HepG2 (cell line): ENCODE results near the gene WDR5B. TPM values are rescaled to one million over a fixed set of nuclear protein-coding genes. Genes with fewer than 3 reads are reported as not detected.

Experiments used
- ATAC-seq: fragments of 200-7000 bp; cut with Tn5 transposase; 3 replicates; pipeline ENCODE4 v1.9.1; 2020; ENCODE audit warnings: mild to moderate bottlenecking, moderate library complexity
- BruUV-seq: library from RNA; stranded (reverse); fragments of 400-500 nt; replicated peaks from 2 replicates; lab custom pipeline; 2021; lab: Mats Ljungman, UMichigan
- CTCF ChIA-PET: fragments of 300-600 bp; formaldehyde crosslinking; extraction: SDS; loops from one replicate; lab custom pipeline; 2021; ENCODE audit warnings: low total read pairs, inconsistent platforms, low intra/inter-chr PET ratio; lab: Yijun Ruan, JAX
- POLR2A ChIA-PET: fragments of 350-600 bp; sonication (Branson Sonifier 250); formaldehyde crosslinking; loops from one replicate; lab custom pipeline; 2020; ENCODE audit warnings: antibody characterized with exemption, inconsistent platforms; lab: Yijun Ruan, JAX
- DNase-seq: peaks from one replicate; pipeline ENCODE4 v3.0.0-alpha.2; 2015; ENCODE audit warnings: low spot score
- FAIRE-seq: peaks from 3 replicates; lab custom pipeline; 2011; peaks lifted over from hg19 to GRCh38; lab: Jason Lieb, UNC
- H2AFZ ChIP-seq: one replicate; pipeline ENCODE4 v1.6.1; 2011; ENCODE audit warnings: low read length, inconsistent platforms
- H3K27ac ChIP-seq: fragments of 300-600 bp; 3 replicates; pipeline ENCODE4 v1.8.0; 2011; ENCODE audit warnings: mixed run types, mild to moderate bottlenecking, mixed read lengths, low read length, inconsistent platforms; ENCODE audit not compliant: insufficient read depth; ENCODE audit errors: extremely low read length
- H3K27me3 ChIP-seq, 2 experiments: fragments of 200-600 bp in 1 of 2; 2 replicates in 1 of 2; 3 replicates in 1 of 2; pipeline versions ENCODE4 v1.6.0 to v1.8.0; 2011; ENCODE audit warnings: low read length in 2 of 2, mild to moderate bottlenecking in 2 of 2, moderate library complexity in 2 of 2, inconsistent platforms in 1 of 2; ENCODE audit not compliant: insufficient read depth in 2 of 2, control insufficient read depth in 1 of 2
- H3K36me3 ChIP-seq, 2 experiments: fragments of 200-600 bp in 1 of 2; replicated peaks in 1 of 2; 2 replicates in 1 of 2; 3 replicates in 1 of 2; pipeline versions ENCODE4 v1.5.1 to v1.8.0; 2011; ENCODE audit warnings: low read length in 2 of 2, inconsistent platforms in 1 of 2; ENCODE audit not compliant: insufficient read depth in 2 of 2, control insufficient read depth in 1 of 2
- H3K4me1 ChIP-seq: 2 replicates; pipeline ENCODE4 v1.5.1; 2012; ENCODE audit warnings: low read length, inconsistent platforms; ENCODE audit not compliant: insufficient read depth
- H3K4me2 ChIP-seq: 2 replicates; pipeline ENCODE4 v1.6.0; 2011; ENCODE audit warnings: low read depth, low read length, inconsistent platforms
- H3K4me3 ChIP-seq, 3 experiments: fragments of 200-600 bp in 1 of 3; sonication (generic), shearing (Covaris generic) in 1 of 3; replicated peaks in 1 of 3; 2 replicates each; pipeline ENCODE4 v1.5.1; 2011 to 2016; ENCODE audit warnings: low read length in 3 of 3, inconsistent platforms in 2 of 3, low read depth in 2 of 3, mild to moderate bottlenecking in 2 of 3, control low read depth in 1 of 3, mixed read lengths in 1 of 3; ENCODE audit not compliant: insufficient read depth in 1 of 3
- H3K79me2 ChIP-seq: one replicate; pipeline ENCODE4 v1.6.1; 2011; ENCODE audit warnings: low read length, inconsistent platforms; ENCODE audit not compliant: insufficient read depth
- H3K9ac ChIP-seq: 2 replicates; pipeline ENCODE4 v1.6.0; 2011; ENCODE audit warnings: mild to moderate bottlenecking, low read depth, low read length, inconsistent platforms; ENCODE audit not compliant: insufficient read depth
- H3K9me3 ChIP-seq: 2 replicates; pipeline ENCODE4 v1.5.1; 2012; ENCODE audit warnings: mild to moderate bottlenecking, low read length
- H4K20me1 ChIP-seq: 2 replicates; pipeline ENCODE4 v1.6.0; 2011; ENCODE audit warnings: inconsistent platforms, mild to moderate bottlenecking, low read length, moderate library complexity; ENCODE audit not compliant: insufficient read depth
- ARID3A ChIP-seq: IDR thresholded peaks from 2 replicates; pipeline ENCODE4 v1.6.1; 2012; ENCODE audit warnings: low read depth, low read length, improper control_type of control experiment
- BRD4 ChIP-seq: sonication (generic); formaldehyde crosslinking; IDR thresholded peaks from 2 replicates; pipeline ENCODE4 v1.4.0; 2020; ENCODE audit warnings: missing genetic modification reagents
- CSRNP1 ChIP-seq: sonication (generic); formaldehyde crosslinking; IDR thresholded peaks from 2 replicates; pipeline ENCODE4 v1.8.1; 2023; ENCODE audit warnings: mild to moderate bottlenecking, missing genetic modification reagents
- ERF ChIP-seq: IDR thresholded peaks from 2 replicates; pipeline ENCODE4 v1.6.1; 2018; ENCODE audit warnings: missing biosample characterization, missing genetic modification reagents
- IRF1 ChIP-seq: sonication (generic); formaldehyde crosslinking; IDR thresholded peaks from 2 replicates; pipeline ENCODE4 v1.4.0; 2020; ENCODE audit warnings: low read depth, mild to moderate bottlenecking, missing genetic modification reagents
- KLF11 ChIP-seq: IDR thresholded peaks from 2 replicates; pipeline ENCODE4 v1.6.1; 2016; ENCODE audit warnings: missing compliant biosample characterization
- NFIB ChIP-seq: sonication (generic); formaldehyde crosslinking; IDR thresholded peaks from 2 replicates; pipeline ENCODE4 v1.9.0; 2021; ENCODE audit warnings: missing genetic modification reagents, mild to moderate bottlenecking, borderline replicate concordance
- NR3C1 ChIP-seq: sonication (generic); formaldehyde crosslinking; IDR thresholded peaks from 2 replicates; pipeline ENCODE4 v1.4.0; 2020; ENCODE audit warnings: missing genetic modification reagents
- ZBTB39 ChIP-seq: sonication (generic); formaldehyde crosslinking; IDR thresholded peaks from 2 replicates; pipeline ENCODE4 v1.5.0; 2020; ENCODE audit warnings: missing genetic modification reagents
- ZKSCAN1 ChIP-seq: fragments of 150-350 bp; IDR thresholded peaks from 2 replicates; pipeline ENCODE4 v1.6.1; 2014; ENCODE audit warnings: low read length
- ZNF256 ChIP-seq: sonication (generic); formaldehyde crosslinking; conservative IDR thresholded peaks from 2 replicates; pipeline ENCODE4 v1.4.0; 2020; ENCODE audit warnings: missing genetic modification reagents
- ZNF34 ChIP-seq: sonication (generic); formaldehyde crosslinking; IDR thresholded peaks from 2 replicates; pipeline ENCODE4 v1.4.0; 2020; ENCODE audit warnings: mild to moderate bottlenecking, missing genetic modification reagents, borderline replicate concordance
- ZNF768 ChIP-seq: sonication (generic); formaldehyde crosslinking; IDR thresholded peaks from 2 replicates; pipeline ENCODE4 v1.4.0; 2020; ENCODE audit warnings: missing genetic modification reagents
- ZNF878 ChIP-seq: sonication (generic); formaldehyde crosslinking; IDR thresholded peaks from 2 replicates; pipeline ENCODE4 v1.8.1; 2023; ENCODE audit warnings: mild to moderate bottlenecking, missing genetic modification reagents, moderate library complexity
- WGBS: methylation state at CpG from one replicate; pipeline ENCODE4 v1.1.6; 2017; ENCODE audit warnings: low lambda C conversion rate; 5-methylcytosine and 5-hydroxymethylcytosine counted together
- in situ Hi-C: cut with HindIII; loops from 2 replicates; pipeline ENCODE4 v1.10.0; 2017; ENCODE audit warnings: low pct_unique_long_range_greater_than_20kb; ENCODE audit not compliant: extremely low pct_ligation_motif_present
- intact Hi-C: fragments of 100-400 bp; cut with micrococcal nuclease; formaldehyde crosslinking; loops from one replicate; pipeline ENCODE4 v1.10.0; 2022; ENCODE audit not compliant: unreplicated experiment
- polyA plus RNA-seq, 8 experiments: library from polyadenylated mRNA; depleted of rRNA in 3 of 8; stranded (reverse) in 7 of 8; unstranded in 1 of 8; fragments of >200 nt; fragmentation: Illumina TruSeq in 4 of 8; extraction: Trizol in 4 of 8; gene quantifications; 2 replicates each; pipeline versions ENCODE4 v1.2.1 to v1.2.3, GENCODE V29; 2011 to 2016; ENCODE audit warnings: low read depth in 4 of 8, missing spikeins in 1 of 8, mixed read lengths in 1 of 8; ENCODE audit not compliant: insufficient read depth in 1 of 8
- total RNA-seq, 5 experiments: library from RNA; depleted of rRNA; stranded (reverse); fragments of >200 nt; fragmentation: Illumina TruSeq; extraction: Trizol; gene quantifications; 2 replicates each; pipeline ENCODE4 v1.2.3, GENCODE V29; 2016; ENCODE audit warnings: low read depth in 1 of 5

Gene WDR5B
- total and polyA plus RNA-seq, 2 of the 13 experiments (the other 11 are each of a cell fraction or from before 2014, with no cell fraction given) = 2.5 to 3.6 TPM

GRCh38 chr3:122456074-122456473, 40.2 kb upstream of the WDR5B start (continued):
- TF ChIP-seq ARID3A (peak; percentile 60; the same call in 1 of the 2 replicates), ZNF768 (no peak), ZNF256 (CRISPR knock-in tag) (no peak)
- TF ChIP-seq, all 625 proteins: peak for 4

GRCh38 chr3:122451371-122451770, 35.5 kb upstream of the WDR5B start:
- no peak overlapping the region for H3K27ac ChIP-seq
- TF ChIP-seq ZNF878 (CRISPR knock-in tag) (no peak), ZKSCAN1 (no peak), NR3C1 (CRISPR knock-in tag) (no peak), ZBTB39 (CRISPR knock-in tag) (no peak), BRD4 (CRISPR knock-in tag) (no peak), NFIB (CRISPR knock-in tag) (no peak), ZNF34 (CRISPR knock-in tag) (no peak), ERF (no peak), CSRNP1 (CRISPR knock-in tag) (no peak), IRF1 (CRISPR knock-in tag) (no peak), KLF11 (no peak)
- no peak overlapping the region for H3K9ac ChIP-seq
- H3K4me2 ChIP-seq = no peak overlapping the region
- WGBS = 88% methylated on average over 3 of the region's 3 CpGs
- intact Hi-C loops = no loop called here
- DNase-seq (no peak), FAIRE-seq (no peak), ATAC-seq (no peak)
- H4K20me1 ChIP-seq = no peaks in the 10 kb centered on the region
- in situ Hi-C loops = no loop called here
- no peaks in the 10 kb centered on the region for H3K27me3 ChIP-seq
- no TSS peak for BruUV-seq
- ChIA-PET CTCF (no interaction called here), POLR2A (no interaction called here)
- peaks cover 4 to 38% of the 10 kb centered on the region in 2 experiments for H3K36me3 ChIP-seq
- H3K9me3 ChIP-seq = no peaks in the 10 kb centered on the region
- no peaks in the 10 kb centered on the region for H3K79me2 ChIP-seq
- H2AFZ ChIP-seq = no peak overlapping the region
- no peak overlapping the region for H3K4me3 ChIP-seq
- H3K4me1 ChIP-seq = peaks cover 11% of the 10 kb centered on the region
